Vagina (tissue), 2 donors: ENCODE results near the gene CYP26C1.

Experiments
- CTCF ChIP-seq, 3 experiments: fragments of 450-650 bp in 2 of 3; fragments of 200-600 bp in 1 of 3; sonication (generic) in 1 of 3; IDR thresholded peaks; one replicate each; pipeline ENCODE4 v1.5.1; 2017 to 2019; ENCODE audit warnings: antibody characterized with exemption in 3 of 3, mild to moderate bottlenecking in 2 of 3, moderate library complexity in 2 of 3
- POLR2AphosphoS5 ChIP-seq, 2 donors: sonication (generic); formaldehyde crosslinking; IDR thresholded peaks; one replicate each; pipeline ENCODE4 v1.9.0; 2017; ENCODE audit warnings: antibody characterized with exemption in 2 of 2, mild to moderate bottlenecking in 2 of 2, low read depth in 1 of 2; ENCODE audit not compliant: insufficient read depth in 1 of 2

- TF ChIP-seq POLR2AphosphoS5 (IDR thresholded peaks at IDR 0.05; ENCODE audit: insufficient read depth in 1 of 2, low read depth in 1 of 2) (no peak), CTCF (IDR thresholded peaks at IDR 0.05) (no peak)
These were observed 27.8 kb upstream of the CYP26C1 start for GRCh38 chr10:93032809-93033137.
